ENCODE results near the gene SLC7A1. TPM values are rescaled to one million over a fixed set of nuclear protein-coding genes. Genes with fewer than 3 reads are reported as not detected.

Gene SLC7A1
- total RNA-seq, 1 experiment from 2014 or later, result 62.8 TPM

- no peak for TF ChIP-seq CTCF (conservative IDR thresholded peaks at IDR 0.05)
- TF ChIP-seq EZH2 (IDR thresholded peaks at IDR 0.05; ENCODE audit: low read depth), result no peak
- intact Hi-C loops (cut with micrococcal nuclease; ENCODE audit: unreplicated experiment), result loop anchor here (5.0 kb wide), 2 partner anchors 257 to 332 kb away; no protein-coding TSS in a partner anchor
- Histone ChIP-seq H3K9me3 (ENCODE audit: insufficient read depth, low read depth) (no peaks in the 10 kb centered on the region), H3K4me2 (no peak overlapping the region), H3K79me2 (ENCODE audit: low read depth) (no peaks in the 10 kb centered on the region), H3K36me3 (ENCODE audit: low read depth) (peaks cover 7% of the 10 kb centered on the region; the same call in 1 of the 2 replicates), H3K27me3 (ENCODE audit: insufficient read depth, low read depth) (no peaks in the 10 kb centered on the region), H3F3A (ENCODE audit: insufficient read depth, low read depth) (peaks cover 14% of the 10 kb centered on the region; the same call in 1 of the 2 replicates), H3K4me3 (no peak overlapping the region), H3K27ac (no peak overlapping the region), H3K4me1 (replicated peaks; ENCODE audit: insufficient read depth) (no peaks in the 10 kb centered on the region), H4K20me1 (ENCODE audit: insufficient read depth) (peaks cover 22% of the 10 kb centered on the region), H2AFZ (no peak overlapping the region), H3K9me2 (ENCODE audit: insufficient read depth) (no peaks in the 10 kb centered on the region)
- POLR2A ChIA-PET (ENCODE audit: unreplicated experiment), result no interaction called here
- BruUV-seq (replicated peaks), result no TSS peak
- CTCF ChIA-PET, result no interaction called here
- no peak for DNase-seq
Measured at GRCh38 chr13:29509999-29510589, 85.4 kb downstream of the SLC7A1 start.

- Histone ChIP-seq H3K9me3 (ENCODE audit: insufficient read depth, low read depth) (no peaks in the 10 kb centered on the region), H4K20me1 (ENCODE audit: insufficient read depth) (peaks cover 22% of the 10 kb centered on the region), H3K9me2 (ENCODE audit: insufficient read depth) (no peaks in the 10 kb centered on the region), H3F3A (ENCODE audit: insufficient read depth, low read depth) (peaks cover 14% of the 10 kb centered on the region; the same call in 1 of the 2 replicates), H3K27ac (no peak overlapping the region), H2AFZ (no peak overlapping the region), H3K4me2 (no peak overlapping the region), H3K27me3 (ENCODE audit: insufficient read depth, low read depth) (no peaks in the 10 kb centered on the region), H3K79me2 (ENCODE audit: low read depth) (no peaks in the 10 kb centered on the region), H3K4me1 (replicated peaks; ENCODE audit: insufficient read depth) (no peaks in the 10 kb centered on the region), H3K4me3 (no peak overlapping the region), H3K36me3 (ENCODE audit: low read depth) (0 out of 2 replicates have a peak, but pooled peaks cover 7% of the 10 kb centered on the region)
- ChIA-PET CTCF (interaction anchor here (0.6 kb wide), 1 partner anchor 467 kb away, joined by 9 read pairs; no protein-coding TSS in a partner anchor), POLR2A (ENCODE audit: unreplicated experiment) (interaction anchor here (0.6 kb wide), 1 partner anchor 138 kb away, joined by 5 read pairs; no protein-coding TSS in a partner anchor)
- no peak for DNase-seq
- TF ChIP-seq EZH2 (IDR thresholded peaks at IDR 0.05; ENCODE audit: low read depth) (no peak), CTCF (conservative IDR thresholded peaks at IDR 0.05) (no peak)
- intact Hi-C loops (cut with micrococcal nuclease; ENCODE audit: unreplicated experiment), result loop anchor here (1.0 to 5.0 kb wide), 4 partner anchors 199 to 606 kb away; no protein-coding TSS in a partner anchor
- BruUV-seq (replicated peaks), result no TSS peak
Measured at GRCh38 chr13:29508876-29509252, 86.6 kb downstream of the SLC7A1 start.

GRCh38 chr13:29508130-29508875 is 87.2 kb downstream of the SLC7A1 start:
- no peaks in the 10 kb centered on the region for H3K27me3 ChIP-seq (ENCODE audit: insufficient read depth, low read depth)
- CTCF ChIA-PET, result interaction anchor here (0.6 kb wide), 2 partner anchors 468 to 605 kb away, joined by 3 to 9 read pairs; no protein-coding TSS in a partner anchor
- no peak overlapping the region for H3K27ac ChIP-seq
- no peaks in the 10 kb centered on the region for H3K9me3 ChIP-seq (ENCODE audit: insufficient read depth, low read depth)
- H4K20me1 ChIP-seq (ENCODE audit: insufficient read depth), result peaks cover 22% of the 10 kb centered on the region
- POLR2A ChIA-PET (ENCODE audit: unreplicated experiment), result interaction anchor here (0.5 to 0.7 kb wide), 3 partner anchors 113 to 1064 kb away, joined by 3 to 5 read pairs (median 4); no protein-coding TSS in a partner anchor
- H3K4me1 ChIP-seq (replicated peaks; ENCODE audit: insufficient read depth), result no peaks in the 10 kb centered on the region
- H3F3A ChIP-seq (ENCODE audit: insufficient read depth, low read depth), result peaks cover 14% of the 10 kb centered on the region; the same call in 1 of the 2 replicates
- no TSS peak for BruUV-seq (replicated peaks)
- H3K79me2 ChIP-seq (ENCODE audit: low read depth), result no peaks in the 10 kb centered on the region
- no peak for TF ChIP-seq EZH2 (IDR thresholded peaks at IDR 0.05; ENCODE audit: low read depth)
- peak; percentile 94 for TF ChIP-seq CTCF (conservative IDR thresholded peaks at IDR 0.05)
- no peaks in the 10 kb centered on the region for H3K9me2 ChIP-seq (ENCODE audit: insufficient read depth)
- no peak overlapping the region for H3K4me2 ChIP-seq
- H3K36me3 ChIP-seq (ENCODE audit: low read depth), result 0 out of 2 replicates have a peak, but pooled peaks cover 3% of the 10 kb centered on the region
- H3K4me3 ChIP-seq, result no peak overlapping the region
- intact Hi-C loops (cut with micrococcal nuclease; ENCODE audit: unreplicated experiment), result loop anchor here (1.0 to 5.0 kb wide), 4 partner anchors 200 to 607 kb away; no protein-coding TSS in a partner anchor
- no peak overlapping the region for H2AFZ ChIP-seq
- peak; percentile 52 to 70 for DNase-seq
